Measurements from ENCODE around the gene NRXN2.

The NRXN2 gene

GRCh38 chr11:64588701-64589100 is 134.3 kb downstream of the NRXN2 start:
- no peak for DNase-seq (ENCODE audit: low spot score)

- no peak for DNase-seq (ENCODE audit: low spot score)
Measured at GRCh38 chr11:64586366-64586765, 136.6 kb downstream of the NRXN2 start.

GRCh38 chr11:64585150-64585549 is 137.8 kb downstream of the NRXN2 start:
- DNase-seq (ENCODE audit: low spot score) = no peak

- no peak for DNase-seq (ENCODE audit: low spot score)
Measured at GRCh38 chr11:64583296-64584262, 139.4 kb downstream of the NRXN2 start.

DNA sequence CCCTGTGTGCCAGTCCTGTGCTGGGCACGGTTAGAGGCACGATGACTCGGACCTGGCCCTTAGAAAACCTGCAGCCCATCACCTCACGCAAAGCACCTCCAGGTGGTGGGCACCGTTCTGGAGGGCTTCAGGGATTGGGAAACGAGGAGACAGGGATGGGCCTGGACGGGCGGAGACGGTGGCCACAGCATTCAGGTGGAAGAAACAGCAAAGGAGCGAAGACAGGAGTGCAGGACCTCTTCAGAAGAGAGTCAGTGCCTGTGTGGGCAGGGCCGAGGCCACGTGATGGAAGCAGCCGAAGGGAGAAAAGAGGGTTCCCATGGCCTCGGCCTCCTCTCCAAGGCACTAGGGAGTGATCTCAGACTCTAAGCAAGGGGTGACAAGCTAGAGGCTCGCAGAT is 140.1 kb downstream of the NRXN2 start:
- DNase-seq (ENCODE audit: low spot score) = no peak

GRCh38 chr11:64581057-64581523 is 141.9 kb downstream of the NRXN2 start:
- DNase-seq (ENCODE audit: low spot score) = no peak

DNA sequence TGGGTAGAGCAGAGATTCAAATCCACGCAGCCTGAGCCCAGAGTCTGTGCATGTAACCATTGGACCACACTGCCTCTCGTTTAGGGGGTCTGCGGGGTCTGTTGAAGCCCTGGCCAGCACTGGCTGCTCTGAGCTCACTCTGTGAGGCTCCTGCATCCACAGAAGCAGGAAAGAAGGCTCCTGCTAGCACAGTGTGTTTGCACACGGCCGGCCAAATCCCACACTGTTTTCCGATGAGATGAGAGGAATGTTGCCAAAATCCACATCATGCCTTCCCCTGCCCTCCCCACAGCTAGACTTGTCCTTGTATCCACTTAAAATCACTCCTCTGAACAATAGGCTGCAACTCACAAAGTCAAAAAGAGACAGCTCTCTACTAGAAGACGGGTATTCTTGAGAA is 142.6 kb downstream of the NRXN2 start:
- DNase-seq (ENCODE audit: low spot score) = no peak

DNA sequence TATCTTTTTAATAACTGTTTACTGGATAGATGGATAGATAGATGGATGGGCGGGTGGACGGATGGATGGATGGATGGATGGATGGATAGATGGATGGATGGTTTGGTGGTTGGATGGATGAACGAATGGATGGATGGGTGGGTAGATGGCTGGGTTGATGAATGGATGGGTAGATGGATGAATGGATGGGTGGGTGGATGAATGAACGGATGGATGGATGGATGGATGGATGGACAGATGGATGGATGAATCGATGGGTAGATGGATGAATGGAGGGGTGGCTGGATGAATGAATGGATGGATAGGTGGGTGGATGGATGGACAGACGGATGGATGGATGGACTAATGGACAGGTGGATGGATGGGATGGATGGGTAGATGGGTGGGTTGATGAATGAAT is 145.8 kb downstream of the NRXN2 start:
- DNase-seq (ENCODE audit: low spot score) = no peak

- DNase-seq (ENCODE audit: low spot score) = no peak
Measured at GRCh38 chr11:64572143-64572542, 150.9 kb downstream of the NRXN2 start.

DNA sequence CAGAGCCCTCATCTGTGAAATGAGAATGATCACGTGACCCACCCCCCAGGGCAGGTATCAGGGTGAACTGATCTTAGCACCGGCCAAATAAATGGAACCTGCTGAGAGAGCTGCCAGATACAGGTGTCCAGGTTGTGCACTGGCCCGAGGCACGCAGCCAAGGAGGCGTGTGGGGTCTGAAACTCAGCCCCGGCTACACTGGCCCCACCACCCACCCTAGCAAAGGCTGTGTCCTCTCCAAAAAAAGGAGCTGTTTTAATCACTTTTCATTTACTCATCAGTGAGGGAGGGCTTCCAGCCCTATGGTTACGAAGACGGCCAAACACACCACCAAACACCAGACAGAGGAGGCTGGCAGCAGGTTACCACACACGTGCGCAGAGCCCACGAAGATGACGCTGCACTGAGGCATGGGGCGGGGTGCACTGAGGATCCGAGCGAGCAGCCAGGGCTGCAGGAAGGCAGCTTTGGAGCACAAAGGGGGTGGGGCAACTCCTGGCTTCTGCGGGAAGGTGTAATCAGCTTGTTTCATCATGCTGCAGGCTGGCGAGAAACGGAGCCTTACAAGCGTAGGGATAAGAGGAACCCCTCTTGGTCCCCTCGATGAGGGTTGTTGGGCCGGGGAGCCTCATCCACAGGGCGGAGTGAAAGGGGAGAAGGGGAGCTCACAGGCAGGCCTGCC is 151.4 kb downstream of the NRXN2 start:
- no peak for DNase-seq (ENCODE audit: low spot score)

DNA sequence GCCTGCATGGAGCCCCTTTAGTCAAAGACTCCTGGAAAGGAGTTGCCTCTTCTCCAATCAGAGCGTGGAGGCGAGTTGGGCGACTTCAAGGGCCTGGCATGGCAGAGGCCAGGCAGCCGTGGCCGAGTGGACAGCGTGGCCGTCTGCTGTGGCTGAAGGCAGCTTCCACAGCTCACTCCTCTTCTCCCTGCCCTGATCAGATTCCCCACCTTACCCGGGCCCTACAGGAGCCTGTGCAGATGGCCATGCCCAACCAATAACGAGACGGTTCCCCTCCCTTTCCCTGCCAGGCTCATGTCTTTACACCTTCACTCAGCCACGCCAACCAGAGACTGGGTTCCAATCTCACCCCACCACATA is 152.0 kb downstream of the NRXN2 start:
- peak; percentile 34 for DNase-seq (ENCODE audit: low spot score)

DNA sequence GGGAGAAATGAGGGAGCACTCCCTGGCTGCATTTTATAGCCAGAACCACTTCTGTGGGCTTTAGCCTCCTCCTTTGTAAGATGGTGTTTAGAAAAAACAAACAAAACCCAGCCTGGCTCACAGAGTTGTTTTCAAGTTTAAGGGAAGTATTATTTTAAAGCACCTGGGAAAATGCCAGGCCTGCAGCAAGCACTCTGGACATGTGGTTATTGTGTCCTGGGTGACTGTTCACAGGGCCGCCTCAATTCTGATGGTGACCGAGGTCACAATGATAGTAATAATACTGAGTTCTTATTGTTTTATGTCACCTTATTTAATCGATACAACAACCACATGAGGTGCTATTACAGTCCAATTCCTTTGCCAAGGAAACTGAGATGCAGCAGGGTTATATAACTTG is 152.7 kb downstream of the NRXN2 start:
- no peak for DNase-seq (ENCODE audit: low spot score)

- no peak for DNase-seq (ENCODE audit: low spot score)
Measured at GRCh38 chr11:64569300-64569970, 153.6 kb downstream of the NRXN2 start.

DNA sequence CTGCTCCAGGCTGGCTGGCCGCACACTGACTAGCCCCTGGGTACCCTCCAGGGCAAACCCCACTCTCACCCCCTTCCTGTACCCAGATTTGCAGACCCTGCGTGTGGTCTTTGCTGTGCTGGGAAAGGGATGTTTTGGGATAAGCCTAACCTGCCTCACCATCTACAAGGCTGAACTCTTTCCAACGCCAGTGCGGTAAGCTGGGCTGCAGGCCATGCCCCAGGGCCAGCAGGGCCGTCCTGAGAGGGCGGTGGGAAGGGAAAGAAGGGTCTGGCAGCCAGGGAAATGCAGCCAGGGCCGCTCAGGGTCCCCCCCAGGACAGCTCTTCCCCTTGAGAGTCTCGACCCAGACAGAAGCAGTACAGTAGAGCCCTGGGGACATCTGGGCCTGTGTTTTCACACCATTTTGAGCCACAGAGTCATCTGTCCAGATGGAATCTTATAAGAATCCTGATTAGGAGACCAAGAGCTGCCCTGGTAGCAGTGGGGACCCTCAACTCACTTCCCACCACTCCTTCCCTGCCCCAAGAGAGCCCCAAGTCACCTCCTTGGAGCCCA is 154.3 kb downstream of the NRXN2 start:
- DNase-seq (ENCODE audit: low spot score) = no peak

- no peak for DNase-seq (ENCODE audit: low spot score)
Measured at GRCh38 chr11:64568041-64568571, 154.9 kb downstream of the NRXN2 start.

DNA sequence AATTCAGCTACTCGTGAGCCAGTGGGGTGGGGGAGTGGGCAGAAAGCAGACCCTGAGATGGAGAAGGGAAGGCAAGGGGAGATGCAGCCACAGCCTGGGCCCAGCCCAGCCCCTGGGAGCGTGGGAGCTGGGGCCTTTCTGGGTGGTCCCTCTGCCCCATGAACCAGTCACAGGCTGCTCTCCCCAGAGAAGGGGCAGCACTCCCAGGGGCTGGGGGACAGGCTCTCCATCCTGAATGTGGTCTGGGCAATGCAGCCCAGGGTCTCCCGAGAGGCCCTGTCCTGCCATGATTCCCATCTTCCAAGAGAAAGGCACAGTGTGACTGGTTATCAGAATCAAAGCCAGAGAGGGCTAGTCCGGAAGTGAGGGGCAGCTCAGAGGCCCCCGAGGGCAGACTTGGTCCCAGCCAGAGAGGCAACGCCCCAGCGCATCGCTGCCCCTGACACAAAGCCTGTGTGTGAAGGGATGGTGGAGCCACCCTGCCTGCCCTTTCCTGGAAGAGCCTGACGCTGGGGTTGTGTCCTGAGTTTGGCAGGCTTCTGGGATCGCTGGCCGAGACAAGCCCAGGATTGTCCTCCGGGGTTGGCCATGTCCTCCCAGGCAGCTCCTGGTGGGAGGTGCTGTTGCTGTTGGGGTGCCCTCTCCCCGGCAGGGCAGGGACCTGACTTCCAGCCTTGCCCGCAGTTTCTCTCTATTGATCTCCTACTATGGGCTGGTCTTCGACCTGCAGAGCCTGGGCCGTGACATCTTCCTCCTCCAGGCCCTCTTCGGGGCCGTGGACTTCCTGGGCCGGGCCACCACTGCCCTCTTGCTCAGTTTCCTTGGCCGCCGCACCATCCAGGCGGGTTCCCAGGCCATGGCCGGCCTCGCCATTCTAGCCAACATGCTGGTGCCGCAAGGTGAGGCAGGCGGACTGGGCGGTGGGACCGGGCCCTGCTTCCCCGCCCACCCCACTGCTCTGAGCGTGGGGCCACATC is 155.8 kb downstream of the NRXN2 start:
- peak; percentile 76 for DNase-seq (ENCODE audit: low spot score)

GRCh38 chr11:64566042-64566914 is 156.7 kb downstream of the NRXN2 start:
- peak; percentile 84 for DNase-seq (ENCODE audit: low spot score)

GRCh38 chr11:64564947-64565889 is 157.8 kb downstream of the NRXN2 start:
- DNase-seq (ENCODE audit: low spot score) = peak; percentile 71

DNA sequence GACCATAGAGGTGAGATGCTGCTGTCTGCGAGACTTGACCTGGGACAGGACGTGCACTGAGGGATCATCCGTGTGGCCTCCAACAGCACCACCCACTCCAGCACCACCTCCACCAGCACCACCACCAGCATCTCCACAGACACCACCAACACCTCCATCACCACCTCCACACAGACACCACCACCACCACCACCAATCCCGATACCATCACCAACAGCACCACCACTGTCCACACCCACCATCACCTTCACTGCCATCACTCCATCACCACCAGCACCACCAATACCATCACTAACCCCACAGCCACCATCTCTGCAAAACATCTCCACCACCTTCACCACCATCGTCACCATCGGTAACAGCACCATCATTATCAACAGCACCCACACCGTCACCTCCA is 158.6 kb downstream of the NRXN2 start:
- DNase-seq (ENCODE audit: low spot score) = no peak
